Spinal cord (tissue), 10 donors: ENCODE results near the gene SSBP1. TPM values are rescaled to one million over a fixed set of nuclear protein-coding genes. Genes with fewer than 3 reads are reported as not detected.
"Not testable (repeated sequence)": the region's sequence is repeated elsewhere in the genome, so short reads cannot be mapped to it uniquely, and the experiment has no call there.

ENCODE experiments used
- DNase-seq, 6 donors: peaks; one replicate each; pipeline versions ENCODE4 v3.0.0 to v3.0.0-alpha.2; 2013 to 2015; ENCODE audit warnings: low spot score in 6 of 6, low read depth in 4 of 6
- H3K27ac ChIP-seq: one replicate; pipeline ENCODE4 v1.5.1; 2013; ENCODE audit warnings: low read depth, low read length, control low read depth
- H3K27me3 ChIP-seq: one replicate; pipeline ENCODE4 v1.6.1; 2013; ENCODE audit warnings: low read length; ENCODE audit not compliant: control insufficient read depth, insufficient read depth
- H3K36me3 ChIP-seq: one replicate; pipeline ENCODE4 v1.6.1; 2013; ENCODE audit warnings: low read length; ENCODE audit not compliant: control insufficient read depth, insufficient read depth
- H3K4me1 ChIP-seq: one replicate; pipeline ENCODE4 v1.6.1; 2013; ENCODE audit warnings: low read length; ENCODE audit not compliant: control insufficient read depth, insufficient read depth
- H3K4me3 ChIP-seq: one replicate; pipeline ENCODE4 v1.5.1; 2013; ENCODE audit warnings: low read depth, low read length, control low read depth
- H3K9me3 ChIP-seq: one replicate; pipeline ENCODE4 v1.6.1; 2013; ENCODE audit warnings: low read length; ENCODE audit not compliant: control insufficient read depth, insufficient read depth
- WGBS: methylation state at CpG from one replicate; pipeline ENCODE4 v1.1.5; 2013; ENCODE audit warnings: missing lambda C conversion rate; ENCODE audit not compliant: insufficient coverage; 5-methylcytosine and 5-hydroxymethylcytosine counted together
- polyA plus RNA-seq, 2 donors: library from polyadenylated mRNA; unstranded; fragments of 120-200 nt; gene quantifications; one replicate each; pipeline ENCODE4 v1.2.1, GENCODE V29; 2013; ENCODE audit not compliant: insufficient read length in 2 of 2
- total RNA-seq, 2 donors: library from RNA; depleted of rRNA in 1 of 2; stranded (reverse); fragments of 120-200 nt in 1 of 2; fragments of >200 nt in 1 of 2; gene quantifications; one replicate each; pipeline versions ENCODE4 v1.2.3 to v1.2.4, GENCODE V29; 2013 to 2014
- donor health status: healthy.

The SSBP1 gene
- total and polyA plus RNA-seq, 4 donors = 86.5 to 150 (median 118) TPM

GRCh38 chr7:141744131-141744530, 6.0 kb downstream of the SSBP1 start:
- Histone ChIP-seq H3K27ac (no peak overlapping the region), H3K27me3 (no peaks in the 10 kb centered on the region)

GRCh38 chr7:141748396-141748795, 10.2 kb downstream of the SSBP1 start:
- H3K9me3 ChIP-seq = peaks cover 2% of the 10 kb centered on the region
- peaks cover 17% of the 10 kb centered on the region for H3K36me3 ChIP-seq
- no peak for DNase-seq
- no peak overlapping the region for H3K4me3 ChIP-seq
- H3K27ac ChIP-seq = no peak overlapping the region
- H3K27me3 ChIP-seq = no peaks in the 10 kb centered on the region
- no CpG with 5 or more reads among the region's 2 CpGs for WGBS
- no peaks in the 10 kb centered on the region for H3K4me1 ChIP-seq

More at GRCh38 chr7:141744131-141744530, 6.0 kb downstream of the SSBP1 start:
- DNase-seq = no peak
- no peaks in the 10 kb centered on the region for H3K9me3 ChIP-seq
- 90% methylated on average over 2 of the region's 2 CpGs for WGBS
- peaks cover 12% of the 10 kb centered on the region for H3K36me3 ChIP-seq
- no peaks in the 10 kb centered on the region for H3K4me1 ChIP-seq
- no peak overlapping the region for H3K4me3 ChIP-seq

- H3K4me1 ChIP-seq, H3K27ac ChIP-seq, H3K9me3 ChIP-seq, DNase-seq, H3K27me3 ChIP-seq, H3K4me3 ChIP-seq: not testable (repeated sequence)
- H3K36me3 ChIP-seq = peaks cover 11% of the 10 kb centered on the region
- WGBS = 96% methylated on average over 5 of the region's 10 CpGs
These were observed 13.7 kb downstream of the SSBP1 start for GRCh38 chr7:141751904-141752303.

- peaks cover 11% of the 10 kb centered on the region for H3K36me3 ChIP-seq
- no peaks in the 10 kb centered on the region for H3K27me3 ChIP-seq
- H3K4me3 ChIP-seq = no peak overlapping the region
- no peak for DNase-seq
- H3K27ac ChIP-seq = no peak overlapping the region
- H3K9me3 ChIP-seq = peaks cover 2% of the 10 kb centered on the region
- H3K4me1 ChIP-seq = no peaks in the 10 kb centered on the region
- WGBS = 95% methylated on average over 8 of the region's 13 CpGs
These were observed 14.5 kb downstream of the SSBP1 start for GRCh38 chr7:141752634-141753033.

- no peak overlapping the region for H3K27ac ChIP-seq
- H3K4me1 ChIP-seq = no peaks in the 10 kb centered on the region
- peaks cover 2% of the 10 kb centered on the region for H3K9me3 ChIP-seq
- peaks cover 16% of the 10 kb centered on the region for H3K36me3 ChIP-seq
- DNase-seq = no peak
- H3K27me3 ChIP-seq = no peaks in the 10 kb centered on the region
- 86% methylated on average over 3 of the region's 6 CpGs for WGBS
- no peak overlapping the region for H3K4me3 ChIP-seq
These were observed 16.8 kb downstream of the SSBP1 start for GRCh38 chr7:141754939-141755338.

- Histone ChIP-seq H3K4me3 (no peak within 1 kb of the TSS), H3K27me3 (no peaks in the 10 kb centered on the region), H3K4me1 (no peaks in the 10 kb centered on the region), H3K9me3 (no peaks in the 10 kb centered on the region), H3K27ac (no peak within 1 kb of the TSS), H3K36me3 (peaks cover 10% of the 10 kb centered on the region)
- 94% methylated on average over 2 of the region's 3 CpGs for WGBS
- DNase-seq = no peak
These were observed 25.6 kb downstream of the SSBP1 start, which contains the start of gene TAS2R3 for GRCh38 chr7:141763797-141764196. Gene TAS2R3 (plus strand): TSS chr7:141764097. CDS start chr7:141764159, 62 bp downstream.

GRCh38 chr7:141770083-141770583, 32.0 kb downstream of the SSBP1 start:
- not testable (repeated sequence) for H3K4me3 ChIP-seq, H3K27me3 ChIP-seq, H3K4me1 ChIP-seq, H3K9me3 ChIP-seq, H3K36me3 ChIP-seq, H3K27ac ChIP-seq, DNase-seq
- WGBS = no CpG with 5 or more reads among the region's 3 CpGs

- no peaks in the 10 kb centered on the region for H3K27me3 ChIP-seq
- DNase-seq = no peak
- no peaks in the 10 kb centered on the region for H3K36me3 ChIP-seq
- H3K4me1 ChIP-seq = no peaks in the 10 kb centered on the region
- no peak within 1 kb of the TSS for H3K27ac ChIP-seq
- H3K9me3 ChIP-seq = no peaks in the 10 kb centered on the region
- no CpG with 5 or more reads among the region's 1 CpG for WGBS
- no peak within 1 kb of the TSS for H3K4me3 ChIP-seq
These were observed 38.2 kb downstream of the SSBP1 start, which contains the start of gene TAS2R4 for GRCh38 chr7:141776374-141776773. Gene TAS2R4 (plus strand): TSS chr7:141776674. CDS start chr7:141778489, 1,815 bp downstream.

- H3K9me3 ChIP-seq = no peaks in the 10 kb centered on the region
- peaks cover 3% of the 10 kb centered on the region for H3K4me1 ChIP-seq
- no peak overlapping the region for H3K4me3 ChIP-seq
- H3K36me3 ChIP-seq = no peaks in the 10 kb centered on the region
- H3K27ac ChIP-seq = no peak overlapping the region
- 73% methylated on average over 5 of the region's 13 CpGs for WGBS
- no peaks in the 10 kb centered on the region for H3K27me3 ChIP-seq
- peak; percentile 19 to 89 (median 42) for DNase-seq
These were observed 47.8 kb downstream of the SSBP1 start for GRCh38 chr7:141785706-141786552.

- Histone ChIP-seq H3K4me3 (no peak overlapping the region), H3K9me3 (no peaks in the 10 kb centered on the region), H3K4me1 (peaks cover 3% of the 10 kb centered on the region), H3K27ac (no peak overlapping the region), H3K27me3 (no peaks in the 10 kb centered on the region), H3K36me3 (no peaks in the 10 kb centered on the region)
- 80% methylated on average over 1 of the region's 2 CpGs for WGBS
- no peak for DNase-seq
These were observed 50.1 kb downstream of the SSBP1 start for GRCh38 chr7:141788296-141788695.
